Psoas muscle (tissue), 8 donors: ENCODE measurements around the gene KIF23. TPM values are rescaled to one million over a fixed set of nuclear protein-coding genes. Genes with fewer than 3 reads are reported as not detected.

Experiments
- ATAC-seq, 4 donors: fragments of 200-7000 bp; cut with Tn5 transposase; one replicate each; pipeline ENCODE4 v1.9.1; 2020; ENCODE audit warnings: moderate library complexity in 3 of 4, mild to moderate bottlenecking in 2 of 4
- DNase-seq, 2 donors: peaks; one replicate each; pipeline ENCODE4 v3.0.0-alpha.2; 2020
- H3K27ac ChIP-seq: fragments of 200-600 bp; one replicate; pipeline ENCODE4 v1.8.0; 2022
- H3K27me3 ChIP-seq, 3 donors: fragments of 200-600 bp in 1 of 3; one replicate each; pipeline versions ENCODE4 v1.6.1 to v1.8.0; 2013 to 2022; ENCODE audit warnings: low read length in 2 of 3, mild to moderate bottlenecking in 2 of 3, moderate library complexity in 1 of 3; ENCODE audit not compliant: insufficient read depth in 3 of 3
- H3K36me3 ChIP-seq, 2 donors: fragments of 200-600 bp in 1 of 2; one replicate each; pipeline versions ENCODE4 v1.6.1 to v1.8.0; 2013 to 2022; ENCODE audit warnings: low read depth in 1 of 2, mild to moderate bottlenecking in 1 of 2, moderate library complexity in 1 of 2; ENCODE audit not compliant: insufficient read depth in 1 of 2
- H3K4me1 ChIP-seq: fragments of 200-600 bp; one replicate; pipeline ENCODE4 v1.8.0; 2022
- H3K4me3 ChIP-seq: fragments of 200-600 bp; one replicate; pipeline ENCODE4 v1.8.0; 2022; ENCODE audit warnings: mild to moderate bottlenecking
- H3K9me3 ChIP-seq: fragments of 200-600 bp; one replicate; pipeline ENCODE4 v1.8.0; 2022
- WGBS, 3 donors: extraction: QIAGEN DNeasy Blood & Tissue Kit; methylation state at CpG; one replicate each; pipeline versions ENCODE4 v1.1.6 to v1.1.7; 2013; 5-methylcytosine and 5-hydroxymethylcytosine counted together
- intact Hi-C, 2 donors: fragments of 100-400 bp; cut with DNase I; formaldehyde crosslinking; loops; one replicate each; pipeline versions ENCODE4 v1.11.0 to v1.14.2; 2022
- polyA plus RNA-seq, 3 donors: library from polyadenylated mRNA; stranded (reverse); fragments of 200-250 nt; gene quantifications; one replicate each; pipeline ENCODE4 v1.2.3, GENCODE V29; 2013
- total RNA-seq, 4 donors: library from RNA; stranded (reverse); fragmentation: NEBNext Ultra II Directional in 2 of 4; extraction: Animal tissue kit (Norgen Biotek cat#: 25700) in 2 of 4; gene quantifications; one replicate each; pipeline versions ENCODE4 v1.2.1 to v1.2.4, GENCODE V29; 2021 to 2023
- TF ChIP-seq, protein P1 (sequence below): fragments of 200-600 bp; IDR thresholded peaks from one replicate; pipeline ENCODE4 v1.8.0; 2022; ENCODE audit warnings: antibody characterized with exemption
- donor health status: healthy with polysubstance abuse.
- donor health status: DM: no; HTN: no; CAD: no; lungs with moderate emphysema.
- donor health status: Bipolar disorder and iron deficiency.
- donor health status: healthy.
- donor health status: DM: yes; HTN: yes; CAD: no.
- donor health status: DM: no; HTN: no; CAD: no.
- donor health status: DM: no; HTN: no; CAD: no.
- donor health status: DM: yes; HTN: yes; CAD: no.

Gene KIF23
- total and polyA plus RNA-seq, 7 donors: 0.04 to 0.69 (median 0.41) TPM; not detected in 1

DNA sequence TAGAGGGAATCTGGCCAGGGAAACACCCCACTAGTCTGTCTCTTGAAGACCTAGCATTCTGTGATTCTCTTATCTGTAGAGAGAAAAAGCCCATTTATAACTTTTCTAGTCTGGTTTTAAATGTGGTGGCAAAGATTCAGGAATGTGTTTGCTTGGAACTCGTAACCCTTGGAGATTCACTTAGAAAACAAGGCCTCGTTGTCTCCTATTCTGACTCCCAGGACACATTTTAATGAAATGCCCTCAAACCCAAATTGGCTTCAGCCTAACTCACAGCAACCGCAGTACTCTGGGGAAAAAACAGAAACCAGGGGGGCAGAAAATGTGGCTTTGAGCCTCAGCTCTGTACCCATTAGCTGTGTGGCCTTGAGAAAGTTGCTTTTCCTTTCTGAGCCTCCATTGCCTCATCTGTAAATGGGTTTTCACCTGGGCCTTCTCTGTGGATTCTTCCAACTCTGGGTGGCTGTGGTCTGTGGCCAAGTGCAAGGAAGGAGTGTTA lies 75.0 kb downstream of the KIF23 start:
- no peak overlapping the region for H3K27ac ChIP-seq
- H3K36me3 ChIP-seq: no peaks in the 10 kb centered on the region
- WGBS, 3 donors: 65 to 75% (median 71%) methylated on average over 3 of the region's 3 CpGs
- intact Hi-C loops: no loop called here
- TF ChIP-seq, protein P1, sequence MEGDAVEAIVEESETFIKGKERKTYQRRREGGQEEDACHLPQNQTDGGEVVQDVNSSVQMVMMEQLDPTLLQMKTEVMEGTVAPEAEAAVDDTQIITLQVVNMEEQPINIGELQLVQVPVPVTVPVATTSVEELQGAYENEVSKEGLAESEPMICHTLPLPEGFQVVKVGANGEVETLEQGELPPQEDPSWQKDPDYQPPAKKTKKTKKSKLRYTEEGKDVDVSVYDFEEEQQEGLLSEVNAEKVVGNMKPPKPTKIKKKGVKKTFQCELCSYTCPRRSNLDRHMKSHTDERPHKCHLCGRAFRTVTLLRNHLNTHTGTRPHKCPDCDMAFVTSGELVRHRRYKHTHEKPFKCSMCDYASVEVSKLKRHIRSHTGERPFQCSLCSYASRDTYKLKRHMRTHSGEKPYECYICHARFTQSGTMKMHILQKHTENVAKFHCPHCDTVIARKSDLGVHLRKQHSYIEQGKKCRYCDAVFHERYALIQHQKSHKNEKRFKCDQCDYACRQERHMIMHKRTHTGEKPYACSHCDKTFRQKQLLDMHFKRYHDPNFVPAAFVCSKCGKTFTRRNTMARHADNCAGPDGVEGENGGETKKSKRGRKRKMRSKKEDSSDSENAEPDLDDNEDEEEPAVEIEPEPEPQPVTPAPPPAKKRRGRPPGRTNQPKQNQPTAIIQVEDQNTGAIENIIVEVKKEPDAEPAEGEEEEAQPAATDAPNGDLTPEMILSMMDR: no peak
- peaks cover 4% of the 10 kb centered on the region for H3K9me3 ChIP-seq
- H3K27me3 ChIP-seq: no peaks in the 10 kb centered on the region
- DNase-seq: no peak
- ATAC-seq: no peak
- H3K4me1 ChIP-seq: no peaks in the 10 kb centered on the region
- no peak overlapping the region for H3K4me3 ChIP-seq

DNA sequence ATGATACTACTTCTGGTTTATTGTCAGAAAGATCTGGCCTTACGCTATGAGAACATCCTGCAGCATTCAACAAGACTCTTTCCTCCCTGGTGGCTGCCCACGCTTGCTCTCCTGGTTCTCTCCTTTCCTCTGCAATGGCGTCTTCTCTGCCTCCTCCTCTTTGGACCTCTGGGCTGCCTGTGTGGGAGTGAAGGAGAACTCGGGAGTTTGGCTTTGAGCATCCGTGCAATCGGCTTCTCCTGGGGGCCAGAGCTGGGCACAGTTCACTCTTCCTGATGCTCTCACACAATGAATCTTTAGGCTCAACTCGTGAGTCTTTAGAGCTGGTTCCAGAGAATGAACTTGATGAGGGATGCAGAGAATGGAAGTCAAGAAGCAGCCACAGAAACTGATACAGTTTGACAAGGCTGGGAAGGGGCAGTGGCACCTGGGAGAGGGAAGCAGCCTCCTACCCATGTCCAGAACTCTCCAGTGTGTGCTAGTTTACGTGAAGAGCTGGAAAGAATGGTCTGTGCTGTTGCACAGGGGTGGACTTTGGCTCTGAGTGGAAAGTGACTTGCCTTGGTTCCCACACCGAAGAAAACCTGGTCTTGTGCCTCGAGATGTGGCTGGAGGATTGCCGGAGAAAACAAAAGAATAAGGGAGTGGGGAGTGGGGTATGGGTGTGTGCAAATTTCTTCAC lies 76.3 kb downstream of the KIF23 start:
- no peak overlapping the region for H3K4me3 ChIP-seq
- H3K9me3 ChIP-seq: peaks cover 4% of the 10 kb centered on the region
- peak overlapping the region; percentile 50 for H3K27ac ChIP-seq
- intact Hi-C loops: no loop called here
- TF ChIP-seq, protein P1: no peak
- 45 to 61% (median 52%) methylated on average over 11 of the region's 11 CpGs for whole genome bisulfite sequencing, 3 donors
- DNase-seq (peak in 1 of 2 donors; percentile 22), ATAC-seq (peak in 3 of 4 donors; percentile 22 to 47 (median 42))
- no peaks in the 10 kb centered on the region for H3K36me3 ChIP-seq
- no peaks in the 10 kb centered on the region for H3K4me1 ChIP-seq
- H3K27me3 ChIP-seq: no peaks in the 10 kb centered on the region

DNA sequence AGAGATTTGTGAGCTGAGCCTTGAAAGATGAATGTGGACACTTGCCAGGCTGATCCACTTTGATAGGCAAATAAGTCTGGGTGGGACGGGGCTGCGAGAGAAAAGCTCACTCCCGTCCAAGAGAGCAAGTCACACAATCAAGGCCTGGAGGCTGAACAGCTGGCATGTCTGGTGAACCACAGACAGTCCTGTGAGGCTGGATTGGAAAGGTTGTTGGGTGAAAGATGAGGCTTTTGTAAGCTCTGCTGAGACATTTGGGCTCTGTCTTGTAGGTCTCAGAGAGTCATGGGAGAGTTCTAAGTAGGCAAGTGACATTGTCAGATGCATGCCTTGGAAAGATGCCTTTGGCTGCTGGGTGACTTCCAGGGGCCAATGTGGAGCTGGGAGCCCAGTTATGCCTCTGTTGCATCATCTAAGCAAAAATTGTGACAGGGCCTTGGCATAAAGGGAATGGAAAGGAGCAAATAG lies 76.9 kb downstream of the KIF23 start:
- H3K27me3 ChIP-seq: no peaks in the 10 kb centered on the region
- peaks cover 4% of the 10 kb centered on the region for H3K9me3 ChIP-seq
- no peaks in the 10 kb centered on the region for H3K36me3 ChIP-seq
- no peak overlapping the region for H3K4me3 ChIP-seq
- WGBS, 3 donors: 2 to 52% (median 15%) methylated on average over 3 of the region's 3 CpGs
- H3K27ac ChIP-seq: peak overlapping the region; percentile 50
- ATAC-seq (peak; percentile 84 to 89 (median 86)), DNase-seq (peak; percentile 75 to 81)
- intact Hi-C loops: no loop called here
- H3K4me1 ChIP-seq: no peaks in the 10 kb centered on the region
- TF ChIP-seq, protein P1: no peak

DNA sequence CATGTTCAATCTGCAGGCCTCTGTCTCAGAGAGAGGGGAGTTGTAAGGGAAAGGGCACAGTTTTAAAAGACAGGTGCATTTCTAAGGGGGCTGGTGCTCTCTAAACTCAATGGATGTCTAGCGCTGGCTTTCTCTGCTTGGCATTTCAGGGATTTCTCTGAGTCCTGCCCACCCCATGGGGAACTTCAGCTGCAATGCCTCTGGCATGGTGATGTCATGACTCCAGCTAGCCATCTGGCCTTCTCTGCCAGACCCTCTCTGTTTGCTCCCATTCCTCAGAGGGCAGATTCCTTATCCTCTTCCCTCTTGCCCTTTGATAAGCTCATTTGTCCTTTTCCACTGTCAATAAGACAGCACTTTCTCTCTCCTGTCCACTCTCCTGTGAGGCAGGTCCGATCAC lies 79.3 kb downstream of the KIF23 start:
- Histone ChIP-seq H3K9me3 (peaks cover 4% of the 10 kb centered on the region), H3K4me1 (no peaks in the 10 kb centered on the region), H3K27me3 (no peaks in the 10 kb centered on the region), H3K27ac (no peak overlapping the region), H3K36me3 (no peaks in the 10 kb centered on the region), H3K4me3 (no peak overlapping the region)
- DNase-seq: no peak
- ATAC-seq: no peak
- intact Hi-C loops: no loop called here
- WGBS, 3 donors: 92 to 94% (median 93%) methylated on average over 2 of the region's 2 CpGs
- TF ChIP-seq, protein P1: no peak
